GM18505 (cell line): ENCODE measurements around the gene TRAFD1.
"Not testable (repeated sequence)": the region's sequence is repeated elsewhere in the genome, so short reads cannot be mapped to it uniquely, and the experiment has no call there.

ENCODE experiments used
- ATAC-seq: cut with Tn5 transposase; IDR thresholded peaks from one replicate; pipeline ENCODE4 v1.9.1; 2021; ENCODE audit not compliant: unreplicated experiment
- POLR2A ChIP-seq: IDR thresholded peaks from 4 replicates; pipeline ENCODE4 v1.6.1; 2011; ENCODE audit warnings: borderline replicate concordance; ENCODE audit not compliant: insufficient read depth, insufficient read length; ENCODE audit errors: extremely low read depth

Gene TRAFD1

GRCh38 chr12:112125250-112125999 is at the start of gene TRAFD1:
Gene TRAFD1 (plus strand): TSS chr12:112125560. CDS start chr12:112130523, 4,963 bp downstream.
- ATAC-seq: peak; percentile 94

DNA sequence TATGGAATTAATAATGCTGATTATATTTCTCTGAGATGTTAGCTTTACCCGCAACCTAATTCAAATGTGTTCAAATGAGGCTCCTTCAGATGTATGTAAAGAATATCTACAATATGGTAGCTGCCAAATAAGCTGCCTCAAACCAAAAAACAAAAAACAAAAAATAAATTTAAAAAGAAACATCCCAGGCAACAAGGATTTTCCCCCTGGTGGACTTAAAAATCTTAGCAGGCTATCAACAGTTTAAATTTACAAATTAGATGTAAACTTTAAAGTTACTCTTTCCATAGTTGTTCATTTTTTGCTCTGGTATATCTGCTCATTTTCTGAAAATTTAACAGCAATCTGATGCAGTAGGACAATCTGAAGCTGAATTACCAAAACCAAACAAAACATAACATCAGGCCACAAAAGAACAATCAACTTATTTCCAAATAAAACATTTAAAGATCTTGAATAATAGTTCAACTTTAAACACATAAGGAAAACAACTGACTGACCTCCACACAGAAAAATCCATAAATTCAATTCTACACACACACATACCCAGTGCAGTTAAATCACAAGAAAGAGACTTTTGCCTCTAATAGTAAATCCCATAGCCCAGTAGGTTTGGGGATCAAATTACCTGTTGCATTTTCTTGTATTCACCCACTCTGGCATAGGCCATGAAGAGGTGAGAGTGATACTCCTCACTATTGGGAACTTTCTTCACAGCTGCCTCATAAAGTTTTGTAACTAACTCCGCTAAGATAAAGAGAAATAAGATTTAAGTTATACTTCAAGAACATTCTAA is 38.1 kb upstream of the TRAFD1 start:
- no peak for TF ChIP-seq POLR2A
- no peak for ATAC-seq

More at GRCh38 chr12:112125250-112125999, at the start of gene TRAFD1:
- peak; percentile 99 for TF ChIP-seq POLR2A

- TF ChIP-seq POLR2A: no peak
- ATAC-seq: no peak
Observed at GRCh38 chr12:112087851-112088250, 37.5 kb upstream of the TRAFD1 start.

- no peak for ATAC-seq
- TF ChIP-seq POLR2A: no peak
Observed at GRCh38 chr12:112091563-112091962, 33.8 kb upstream of the TRAFD1 start.

DNA sequence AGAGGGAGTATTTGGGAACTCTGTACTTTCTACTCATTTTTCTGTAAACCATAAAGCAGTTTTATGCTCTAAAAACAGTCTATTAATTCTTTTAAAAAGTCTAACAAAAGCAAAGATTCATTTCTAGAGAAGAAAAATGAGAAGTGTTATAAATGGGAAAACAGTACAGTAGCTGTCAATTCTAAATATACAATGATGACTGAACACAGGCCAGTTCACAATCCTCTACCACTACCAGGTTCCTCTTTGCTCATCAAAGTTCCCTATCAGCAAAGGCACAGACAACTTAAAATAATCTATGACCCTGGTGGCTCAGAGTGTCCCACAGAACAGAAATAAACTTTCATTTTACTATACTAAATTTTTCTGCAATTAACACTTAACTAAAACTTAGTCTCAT is 29.3 kb upstream of the TRAFD1 start:
- TF ChIP-seq POLR2A: no peak
- peak; percentile 65 for ATAC-seq

DNA sequence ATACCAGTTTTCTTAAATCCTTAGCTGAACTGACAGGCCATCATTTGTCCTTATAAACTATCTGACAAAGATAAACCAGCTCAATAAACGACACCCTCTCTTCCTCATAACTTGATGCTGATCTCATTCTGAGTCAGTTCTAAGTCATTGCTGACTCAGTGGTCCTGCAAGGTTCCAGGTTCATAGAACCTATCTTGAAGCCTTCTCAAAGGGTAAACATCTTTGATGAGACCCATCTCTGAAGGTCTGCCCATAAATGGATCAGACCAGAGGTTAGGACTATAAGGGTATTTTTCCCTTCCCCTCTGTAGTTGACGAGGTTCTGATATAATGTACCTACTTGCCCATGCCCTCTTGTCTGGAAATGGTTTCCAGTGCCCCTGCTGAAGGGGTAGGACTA is 28.7 kb upstream of the TRAFD1 start:
- TF ChIP-seq POLR2A: no peak
- no peak for ATAC-seq

DNA sequence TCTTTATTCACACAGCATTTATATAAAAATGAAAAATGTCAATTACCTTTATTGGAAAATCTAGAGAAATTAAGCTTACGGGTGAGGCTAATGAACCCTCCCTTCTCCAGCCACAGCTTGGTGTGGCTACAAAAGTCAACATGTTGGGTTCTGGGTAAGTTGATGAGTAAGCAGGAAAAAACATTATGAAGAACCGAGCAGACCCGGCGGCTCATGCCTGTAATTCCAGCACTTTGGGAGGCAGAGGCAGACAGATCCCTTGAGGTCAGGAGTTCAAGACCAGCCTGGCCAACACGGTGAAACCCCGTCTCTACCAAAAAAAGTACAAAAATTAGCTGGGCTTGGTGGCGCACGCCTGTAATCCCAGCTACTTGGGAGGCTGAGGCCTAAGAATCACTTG is 27.7 kb upstream of the TRAFD1 start:
- TF ChIP-seq POLR2A: no peak
- no peak for ATAC-seq

DNA sequence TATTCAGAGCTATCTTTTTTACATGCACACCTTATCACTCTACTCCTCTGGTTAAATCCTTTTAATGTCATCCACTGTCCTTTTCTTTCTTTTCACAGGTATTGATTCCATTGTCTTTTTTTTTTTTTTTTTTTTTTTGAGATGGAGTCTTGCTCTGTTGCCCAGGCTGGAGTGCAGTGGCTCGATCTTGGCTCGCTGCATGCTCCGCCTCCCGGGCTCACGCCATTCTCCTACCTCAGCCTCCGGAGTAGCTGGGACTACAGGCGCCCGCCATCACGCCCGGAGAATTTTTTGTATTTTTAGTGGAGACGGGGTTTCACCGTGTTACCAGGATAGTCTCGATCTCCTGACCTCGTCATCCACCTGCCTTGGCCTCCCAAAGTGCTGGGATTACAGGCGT is 24.9 kb upstream of the TRAFD1 start:
- not testable (repeated sequence) for ATAC-seq

- no peak for TF ChIP-seq POLR2A
- ATAC-seq: no peak
Observed at GRCh38 chr12:112102127-112102526, 23.2 kb upstream of the TRAFD1 start.

GRCh38 chr12:112102746-112103145 is 22.6 kb upstream of the TRAFD1 start:
- not testable (repeated sequence) for ATAC-seq

DNA sequence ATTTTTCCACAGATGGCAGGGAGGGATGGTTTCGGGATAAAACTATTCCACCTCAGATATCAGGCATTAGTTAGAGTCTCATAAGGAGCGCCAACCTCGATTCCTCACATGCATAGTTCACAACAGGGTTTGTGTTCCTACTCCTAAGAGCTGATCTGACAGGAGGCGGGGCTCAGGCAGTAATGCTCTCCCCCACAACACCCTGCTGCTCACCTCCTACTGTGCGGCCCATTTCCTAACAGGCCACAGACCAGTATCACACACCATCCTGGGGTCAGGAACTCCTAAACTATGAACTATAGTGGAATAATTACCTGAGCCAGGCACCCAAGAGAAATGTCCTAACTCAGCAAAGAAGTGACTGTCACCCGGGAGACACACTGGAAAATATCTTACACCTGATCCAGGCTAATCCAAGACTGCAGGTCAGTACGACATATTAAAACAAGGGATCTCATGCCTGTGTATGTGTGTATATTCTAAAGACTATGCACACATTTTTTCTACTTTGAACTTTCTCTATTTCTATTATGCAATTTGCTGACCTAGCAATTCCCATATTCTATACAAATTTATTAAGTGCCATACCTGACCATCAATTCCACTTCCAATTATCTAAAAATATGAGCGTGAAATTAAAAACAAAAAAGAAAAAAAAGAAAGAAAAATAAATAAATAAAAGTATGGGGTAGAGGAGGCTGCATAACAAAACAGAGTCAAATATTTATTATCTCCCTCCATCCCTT is 21.4 kb upstream of the TRAFD1 start:
- TF ChIP-seq POLR2A: no peak
- no peak for ATAC-seq

DNA sequence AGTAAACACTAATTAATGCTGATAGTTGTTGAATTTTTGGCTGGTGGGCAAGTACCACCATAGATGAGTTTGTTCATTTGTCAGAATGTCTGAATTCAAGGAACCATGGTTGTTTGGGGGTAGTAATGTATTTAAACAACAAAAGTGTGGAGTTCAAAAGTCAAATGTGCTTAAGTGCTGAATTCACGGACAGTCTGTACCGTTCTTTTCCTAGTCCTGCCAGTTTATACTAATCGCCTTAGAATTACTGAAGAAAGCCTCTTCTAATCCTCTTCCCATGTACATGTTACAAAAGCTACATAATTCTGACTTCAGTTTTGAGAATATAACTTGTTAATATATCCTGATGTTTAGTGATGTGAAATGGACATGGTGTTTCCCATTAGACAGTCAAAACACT is 19.5 kb upstream of the TRAFD1 start:
- TF ChIP-seq POLR2A: no peak
- ATAC-seq: no peak

- no peak for TF ChIP-seq POLR2A
- ATAC-seq: peak; percentile 17
Observed at GRCh38 chr12:112107306-112108201, 17.8 kb upstream of the TRAFD1 start.
